ENCODE results near the gene ARHGAP33.

ARHGAP33 gene

GRCh38 chr19:35777961-35778360 is 2.6 kb downstream of the ARHGAP33 start:
- TF ChIP-seq, protein P1, sequence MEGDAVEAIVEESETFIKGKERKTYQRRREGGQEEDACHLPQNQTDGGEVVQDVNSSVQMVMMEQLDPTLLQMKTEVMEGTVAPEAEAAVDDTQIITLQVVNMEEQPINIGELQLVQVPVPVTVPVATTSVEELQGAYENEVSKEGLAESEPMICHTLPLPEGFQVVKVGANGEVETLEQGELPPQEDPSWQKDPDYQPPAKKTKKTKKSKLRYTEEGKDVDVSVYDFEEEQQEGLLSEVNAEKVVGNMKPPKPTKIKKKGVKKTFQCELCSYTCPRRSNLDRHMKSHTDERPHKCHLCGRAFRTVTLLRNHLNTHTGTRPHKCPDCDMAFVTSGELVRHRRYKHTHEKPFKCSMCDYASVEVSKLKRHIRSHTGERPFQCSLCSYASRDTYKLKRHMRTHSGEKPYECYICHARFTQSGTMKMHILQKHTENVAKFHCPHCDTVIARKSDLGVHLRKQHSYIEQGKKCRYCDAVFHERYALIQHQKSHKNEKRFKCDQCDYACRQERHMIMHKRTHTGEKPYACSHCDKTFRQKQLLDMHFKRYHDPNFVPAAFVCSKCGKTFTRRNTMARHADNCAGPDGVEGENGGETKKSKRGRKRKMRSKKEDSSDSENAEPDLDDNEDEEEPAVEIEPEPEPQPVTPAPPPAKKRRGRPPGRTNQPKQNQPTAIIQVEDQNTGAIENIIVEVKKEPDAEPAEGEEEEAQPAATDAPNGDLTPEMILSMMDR (IDR thresholded peaks at IDR 0.05), result no peak
- no peak for DNase-seq (ENCODE audit: low spot score)
- no peak overlapping the region for H3K4me3 ChIP-seq
- no peak overlapping the region for H3K27ac ChIP-seq

DNA sequence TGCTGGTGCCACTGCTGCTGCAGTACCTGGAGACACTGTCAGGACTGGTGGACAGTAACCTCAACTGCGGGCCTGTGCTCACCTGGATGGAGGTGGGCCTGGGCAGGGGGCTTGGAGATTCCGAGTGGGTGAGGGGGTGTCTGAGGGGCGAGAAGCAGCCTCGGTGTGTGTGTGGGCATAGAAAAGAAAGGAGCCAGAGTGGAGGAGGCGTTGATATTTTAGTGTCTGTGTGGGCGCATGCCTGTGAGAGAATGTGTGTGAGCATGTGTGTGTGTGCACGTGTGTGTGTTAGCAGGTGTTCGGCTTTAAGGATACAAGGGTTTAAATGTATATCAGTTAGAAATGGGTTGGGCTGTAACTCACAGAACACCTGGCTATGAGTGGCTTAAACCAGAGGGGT is 3.7 kb downstream of the ARHGAP33 start:
- TF ChIP-seq, protein P1 (IDR thresholded peaks at IDR 0.05), result no peak
- H3K27ac ChIP-seq, result no peak overlapping the region
- DNase-seq (ENCODE audit: low spot score), result no peak
- no peak overlapping the region for H3K4me3 ChIP-seq

DNA sequence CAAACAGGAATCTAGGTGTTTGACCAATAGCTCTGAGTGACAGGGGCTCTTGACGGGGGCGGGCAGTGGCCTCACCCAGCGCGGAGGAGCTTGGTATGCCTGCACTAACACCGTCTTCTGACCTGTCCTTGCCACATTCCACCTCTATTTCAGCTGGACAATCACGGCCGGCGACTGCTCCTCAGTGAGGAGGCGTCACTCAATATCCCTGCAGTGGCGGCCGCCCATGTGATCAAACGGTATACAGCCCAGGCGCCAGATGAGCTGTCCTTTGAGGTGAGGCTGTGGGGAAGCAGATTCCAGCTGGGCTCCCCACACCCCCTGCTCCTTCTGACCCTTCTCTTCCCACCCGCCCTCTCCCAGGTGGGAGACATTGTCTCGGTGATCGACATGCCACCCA is 4.7 kb downstream of the ARHGAP33 start:
- DNase-seq (ENCODE audit: low spot score), result no peak

DNA sequence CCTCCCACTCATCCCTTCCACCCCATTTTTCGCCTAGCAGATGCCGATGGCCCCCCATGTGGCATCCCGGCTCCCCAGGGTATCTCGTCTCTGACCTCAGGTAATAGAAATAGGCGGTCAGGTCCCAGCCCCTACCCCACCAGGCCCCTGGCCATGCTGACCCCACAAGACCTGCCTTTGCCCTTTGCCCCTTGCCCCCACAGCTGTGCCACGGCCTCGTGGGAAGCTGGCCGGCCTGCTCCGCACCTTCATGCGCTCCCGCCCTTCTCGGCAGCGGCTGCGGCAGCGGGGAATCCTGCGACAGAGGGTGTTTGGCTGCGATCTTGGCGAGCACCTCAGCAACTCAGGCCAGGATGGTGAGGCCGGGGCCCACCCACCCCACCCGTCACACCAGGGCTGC is 5.4 kb downstream of the ARHGAP33 start:
- Histone ChIP-seq H3K27ac (no peak overlapping the region), H3K4me3 (no peak overlapping the region)
- TF ChIP-seq, protein P1 (IDR thresholded peaks at IDR 0.05), result no peak
- no peak for DNase-seq (ENCODE audit: low spot score)

More for the DNA sequence above, 4.7 kb downstream of the ARHGAP33 start:
- Histone ChIP-seq H3K4me3 (no peak overlapping the region), H3K27ac (no peak overlapping the region)
- TF ChIP-seq, protein P1 (IDR thresholded peaks at IDR 0.05), result no peak

GRCh38 chr19:35781650-35782049 is 6.3 kb downstream of the ARHGAP33 start:
- no peak for DNase-seq (ENCODE audit: low spot score)
- TF ChIP-seq, protein P1 (IDR thresholded peaks at IDR 0.05), result no peak
- no peak overlapping the region for H3K4me3 ChIP-seq
- H3K27ac ChIP-seq, result no peak overlapping the region

DNA sequence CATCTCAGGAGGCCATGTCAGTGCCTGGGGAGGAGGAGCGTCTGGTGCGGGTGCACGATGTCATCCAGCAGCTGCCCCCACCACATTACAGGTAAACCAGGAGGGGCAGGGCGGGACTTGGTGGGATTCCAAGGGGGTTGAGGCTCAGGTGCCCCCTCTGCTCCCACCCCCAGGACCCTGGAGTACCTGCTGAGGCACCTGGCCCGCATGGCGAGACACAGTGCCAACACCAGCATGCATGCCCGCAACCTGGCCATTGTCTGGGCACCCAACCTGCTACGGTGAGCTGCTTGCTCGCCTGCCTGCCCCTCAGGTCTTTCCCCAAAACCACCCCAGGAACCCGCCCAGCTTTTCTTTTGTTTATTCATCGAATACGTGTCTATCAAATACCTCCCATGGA is 7.2 kb downstream of the ARHGAP33 start:
- no peak overlapping the region for H3K27ac ChIP-seq
- TF ChIP-seq, protein P1 (IDR thresholded peaks at IDR 0.05), result no peak
- no peak for DNase-seq (ENCODE audit: low spot score)
- no peak overlapping the region for H3K4me3 ChIP-seq

DNA sequence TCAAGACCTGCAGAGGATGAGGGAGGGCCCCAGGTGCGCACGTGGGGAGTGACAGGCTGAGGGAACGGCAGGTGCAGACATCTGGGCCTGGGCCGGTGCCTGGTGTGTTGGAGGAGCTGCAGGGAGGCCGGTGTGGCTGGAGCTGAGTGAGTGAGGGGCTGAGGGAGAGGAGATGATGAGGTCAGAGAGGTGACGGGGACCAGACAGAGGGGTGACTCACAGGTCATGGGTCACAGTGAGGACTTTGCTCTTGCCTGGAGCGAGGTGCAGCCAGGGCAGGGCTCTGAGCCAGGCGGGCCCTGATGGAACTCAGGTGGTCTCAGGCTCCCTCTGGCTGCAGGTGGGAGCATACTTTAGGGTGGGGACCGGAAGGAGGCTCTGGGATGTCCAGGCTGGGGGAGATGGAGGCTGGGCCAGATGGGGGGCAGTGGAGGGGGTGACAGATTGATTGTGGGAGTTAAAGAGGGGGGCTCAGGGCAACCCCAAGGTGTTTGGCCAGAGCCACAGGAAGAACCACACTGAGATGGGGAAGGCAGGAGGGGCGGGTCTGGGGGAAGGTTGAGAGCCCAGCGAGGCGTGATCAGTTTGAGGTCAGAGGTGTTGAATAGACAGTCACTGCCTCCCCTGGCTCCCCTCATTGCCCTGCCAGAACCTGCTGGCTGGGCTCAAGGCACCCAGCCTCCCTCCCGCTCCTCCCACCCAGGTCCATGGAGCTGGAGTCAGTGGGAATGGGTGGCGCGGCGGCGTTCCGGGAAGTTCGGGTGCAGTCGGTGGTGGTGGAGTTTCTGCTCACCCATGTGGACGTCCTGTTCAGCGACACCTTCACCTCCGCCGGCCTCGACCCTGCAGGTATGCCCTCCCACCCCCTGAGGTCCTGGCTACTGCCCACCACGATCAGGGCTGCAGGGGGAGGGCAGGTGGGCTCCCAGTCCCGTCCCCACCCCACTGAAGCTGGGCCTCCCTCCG is 8.4 kb downstream of the ARHGAP33 start:
- Histone ChIP-seq H3K4me3 (no peak overlapping the region), H3K27ac (no peak overlapping the region)
- DNase-seq (ENCODE audit: low spot score), result no peak
- TF ChIP-seq, protein P1 (IDR thresholded peaks at IDR 0.05), result no peak
